GM12878 (cell line): ENCODE measurements around the gene PEF1. TPM values are rescaled to one million over a fixed set of nuclear protein-coding genes. Genes with fewer than 3 reads are reported as not detected.

Experiments
- ATAC-seq: fragments of 200-7000 bp; cut with Tn5 transposase; 3 replicates; pipeline ENCODE4 v1.9.1; 2020; ENCODE audit warnings: mild to moderate bottlenecking, moderate library complexity
- BruUV-seq: library from RNA; stranded (reverse); fragments of 400-500 nt; replicated peaks from 2 replicates; lab custom pipeline; 2021; lab: Mats Ljungman, UMichigan
- CTCF ChIA-PET: fragments of 300-600 bp; sonication (Branson Sonifier 250); formaldehyde crosslinking; extraction: SDS; loops from one replicate; lab custom pipeline; 2021; ENCODE audit warnings: inconsistent platforms; lab: Yijun Ruan, JAX
- POLR2A ChIA-PET: fragments of 350-600 bp; formaldehyde crosslinking; extraction: SDS; loops from one replicate; lab custom pipeline; 2021; ENCODE audit warnings: inconsistent platforms; lab: Charles Lee
- RAD21 ChIA-PET: fragments of 300-600 bp; sonication (Branson Sonifier 250); formaldehyde crosslinking; loops from one replicate; lab custom pipeline; 2023; ENCODE audit warnings: antibody characterized with exemption; ENCODE audit not compliant: unreplicated experiment; lab: Charles Lee
- SMC1A ChIA-PET: fragments of 300-600 bp; sonication (Branson Sonifier 250); formaldehyde crosslinking; loops from one replicate; lab custom pipeline; 2023; ENCODE audit not compliant: unreplicated experiment, uncharacterized antibody; lab: Charles Lee
- DNase-seq: peaks from one replicate; pipeline ENCODE4 v3.0.0-alpha.2; 2011; ENCODE audit warnings: low read depth, low spot score
- FAIRE-seq: peaks from 3 replicates; lab custom pipeline; 2011; peaks lifted over from hg19 to GRCh38; lab: Jason Lieb, UNC
- H2AFZ ChIP-seq: 2 replicates; pipeline ENCODE4 v1.6.0; 2011; ENCODE audit warnings: low read depth, low read length, control low read depth; ENCODE audit not compliant: control insufficient read depth
- H3K27ac ChIP-seq: 2 replicates; pipeline ENCODE4 v1.5.1; 2011; ENCODE audit warnings: control low read depth; ENCODE audit not compliant: control insufficient read depth, insufficient read depth
- H3K27me3 ChIP-seq, 2 experiments: replicated peaks in 1 of 2; 2 replicates each; pipeline versions ENCODE4 v1.6.0 to v1.6.1; 2011; ENCODE audit warnings: low read length in 1 of 2; ENCODE audit not compliant: control insufficient read depth in 2 of 2, insufficient read depth in 2 of 2
- H3K36me3 ChIP-seq, 2 experiments: 2 replicates each; pipeline ENCODE4 v1.5.1; 2011; ENCODE audit warnings: low read length in 1 of 2; ENCODE audit not compliant: control insufficient read depth in 2 of 2, insufficient read depth in 2 of 2
- H3K4me1 ChIP-seq: 2 replicates; pipeline ENCODE4 v1.6.1; 2011; ENCODE audit warnings: mild to moderate bottlenecking, low read length, moderate library complexity, mixed read lengths; ENCODE audit not compliant: control insufficient read depth, insufficient read depth
- H3K4me2 ChIP-seq: 2 replicates; pipeline ENCODE4 v1.6.0; 2011; ENCODE audit warnings: control low read depth; ENCODE audit not compliant: control insufficient read depth, insufficient read depth
- H3K4me3 ChIP-seq: fragments of 200-600 bp; sonication (generic); 2 replicates; pipeline ENCODE4 v1.5.1; 2016
- H3K79me2 ChIP-seq: 2 replicates; pipeline ENCODE4 v1.6.0; 2011; ENCODE audit warnings: low read length; ENCODE audit not compliant: control insufficient read depth, insufficient read depth
- H3K9ac ChIP-seq: 2 replicates; pipeline ENCODE4 v1.8.0; 2011; ENCODE audit warnings: low read length, control low read depth, mixed read lengths; ENCODE audit not compliant: control insufficient read depth, insufficient read depth
- H3K9me3 ChIP-seq: replicated peaks from 3 replicates; pipeline ENCODE4 v1.5.1; 2011; ENCODE audit warnings: mild to moderate bottlenecking, low read length; ENCODE audit not compliant: control insufficient read depth, insufficient read depth
- H4K20me1 ChIP-seq: 2 replicates; pipeline ENCODE4 v1.6.0; 2011; ENCODE audit not compliant: control insufficient read depth, insufficient read depth
- CREB1 ChIP-seq: IDR thresholded peaks from 2 replicates; pipeline ENCODE4 v1.6.1; 2012; ENCODE audit warnings: low read depth, mild to moderate bottlenecking, inconsistent platforms
- EGR1 ChIP-seq, 2 experiments: IDR thresholded peaks; 1 replicate in 1 of 2; 2 replicates in 1 of 2; pipeline ENCODE4 v1.6.1; 2011 to 2012; ENCODE audit warnings: low read depth in 2 of 2, low read length in 2 of 2, borderline replicate concordance in 1 of 2, mild to moderate bottlenecking in 1 of 2, moderate library complexity in 1 of 2
- HDAC2 ChIP-seq: fragments of 200-600 bp; sonication (generic); IDR thresholded peaks from 2 replicates; pipeline ENCODE4 v1.6.1; 2017
- HDGF ChIP-seq: fragments of 450-650 bp; IDR thresholded peaks from 2 replicates; pipeline ENCODE4 v1.6.1; 2016; ENCODE audit warnings: antibody characterized with exemption
- IKZF1 ChIP-seq: fragments of 450-650 bp; conservative IDR thresholded peaks from 2 replicates; pipeline ENCODE4 v1.6.1; 2017; ENCODE audit warnings: antibody characterized with exemption, mild to moderate bottlenecking
- IKZF2 ChIP-seq, 2 experiments: fragments of 450-650 bp; IDR thresholded peaks; 2 replicates each; pipeline ENCODE4 v1.6.1; 2017; ENCODE audit warnings: mild to moderate bottlenecking in 2 of 2, moderate library complexity in 2 of 2
- KLF5 ChIP-seq: fragments of 450-650 bp; IDR thresholded peaks from 2 replicates; pipeline ENCODE4 v1.6.1; 2014; ENCODE audit warnings: mild to moderate bottlenecking; ENCODE audit not compliant: partially characterized antibody
- MTA2 ChIP-seq: fragments of 450-650 bp; IDR thresholded peaks from 2 replicates; pipeline ENCODE4 v1.6.1; 2016; ENCODE audit warnings: low read depth, mild to moderate bottlenecking, moderate library complexity
- NKRF ChIP-seq: fragments of 450-650 bp; conservative IDR thresholded peaks from 2 replicates; pipeline ENCODE4 v1.6.1; 2017; ENCODE audit warnings: mild to moderate bottlenecking, moderate library complexity
- POU2F2 ChIP-seq: IDR thresholded peaks from 3 replicates; pipeline ENCODE4 v1.6.1; 2011; ENCODE audit warnings: low read depth, mild to moderate bottlenecking, low read length, borderline replicate concordance
- PRDM15 ChIP-seq: fragments of 450-650 bp; formaldehyde crosslinking; IDR thresholded peaks from 2 replicates; pipeline ENCODE4 v1.4.0; 2020; ENCODE audit warnings: mild to moderate bottlenecking, moderate library complexity
- RELA ChIP-seq: fragments of 450-650 bp; IDR thresholded peaks from 2 replicates; pipeline ENCODE4 v1.8.0; 2014; ENCODE audit warnings: borderline replicate concordance; ENCODE audit not compliant: partially characterized antibody
- RUNX3 ChIP-seq: IDR thresholded peaks from 2 replicates; pipeline ENCODE4 v1.6.1; 2012; ENCODE audit warnings: low read length, inconsistent platforms
- SPI1 ChIP-seq: IDR thresholded peaks from 2 replicates; pipeline ENCODE4 v1.6.1; 2011; ENCODE audit warnings: low read depth, mild to moderate bottlenecking, low read length, moderate library complexity, borderline replicate concordance; ENCODE audit not compliant: insufficient read depth
- YY1 ChIP-seq: IDR thresholded peaks from 2 replicates; pipeline ENCODE4 v1.6.1; 2011; ENCODE audit warnings: low read depth, mild to moderate bottlenecking, low read length
- ZNF622 ChIP-seq: fragments of 450-650 bp; IDR thresholded peaks from 2 replicates; pipeline ENCODE4 v1.6.1; 2017; ENCODE audit warnings: mild to moderate bottlenecking, inconsistent platforms
- WGBS: methylation state at CpG from one replicate; pipeline ENCODE4 v1.1.6; 2016; ENCODE audit warnings: low lambda C conversion rate; ENCODE audit not compliant: insufficient replicate concordance, insufficient coverage; ENCODE audit errors: missing lambda C conversion rate; 5-methylcytosine and 5-hydroxymethylcytosine counted together
- in situ Hi-C: fragments of 300-500 bp; cut with MboI; formaldehyde crosslinking; loops from 9 replicates; pipeline ENCODE4 v1.14.3; 2018; ENCODE audit warnings: mixed read lengths
- intact Hi-C: fragments of 100-400 bp; cut with micrococcal nuclease; formaldehyde crosslinking; loops from one replicate; pipeline ENCODE4 v1.14.2; 2022; ENCODE audit not compliant: unreplicated experiment
- polyA plus RNA-seq, 11 experiments: library from polyadenylated mRNA; depleted of rRNA in 4 of 11; unstranded in 6 of 11; stranded (reverse) in 5 of 11; fragments of >200 nt; fragmentation: Nextera tagmentation in 4 of 11; fragmentation: Illumina TruSeq in 1 of 11; extraction: Ambion mirVana in 4 of 11; extraction: Trizol in 1 of 11; gene quantifications; 1 replicate in 1 of 11; 2 replicates in 10 of 11; pipeline versions ENCODE4 v1.2.1 to v1.2.3, GENCODE V29; 2011 to 2016; ENCODE audit warnings: inconsistent platforms in 2 of 11, missing spikeins in 2 of 11, low read depth in 1 of 11
- total RNA-seq, 4 experiments: library from RNA; depleted of rRNA in 3 of 4; stranded (reverse); fragments of >200 nt in 3 of 4; fragmentation: Illumina TruSeq in 1 of 4; extraction: Trizol in 1 of 4; gene quantifications; 2 replicates each; pipeline versions ENCODE4 v1.2.1 to v1.2.3, GENCODE V29; 2013 to 2021

Gene PEF1
- total and polyA plus RNA-seq, 10 of the 15 experiments (the other 5 are each of a cell fraction or from before 2014, with no cell fraction given) = 27.1 to 107 (median 79.0) TPM

GRCh38 chr1:31639543-31639942 is 5.1 kb downstream of the PEF1 start (continued):
- TF ChIP-seq POU2F2 = no peak
- no peak for TF ChIP-seq PRDM15 (CRISPR knock-in tag)
- no peak for TF ChIP-seq CREB1

- no peak overlapping the region for H2AFZ ChIP-seq
- peaks cover 5% of the 10 kb centered on the region; the same call in 1 of the 2 replicates for H3K4me1 ChIP-seq
- TF ChIP-seq YY1 (no peak), HDGF (no peak), RUNX3 (peak; percentile 52; the same call in 1 of the 2 replicates), MTA2 (peak; percentile 18; the same call in 1 of the 2 replicates), NKRF (no peak), HDAC2 (no peak), IKZF1 (peak; percentile 28; the same call in 1 of the 2 replicates), KLF5 (no peak), SPI1 (no peak), IKZF2 (IDR thresholded peaks at IDR 0.05) (0 out of 4 replicates have a peak, but pooled peaks of 1 of the 2 experiments have one; percentile 9), ZNF622 (no peak), RELA (peak; percentile 37), EGR1 (IDR thresholded peaks at IDR 0.05; ENCODE audit: borderline replicate concordance in 1 of 2, low read depth in 2 of 2, low read length in 2 of 2) (no peak)
Measured at GRCh38 chr1:31637915-31638673, 6.6 kb downstream of the PEF1 start.

More at GRCh38 chr1:31637915-31638673, 6.6 kb downstream of the PEF1 start:
- Histone ChIP-seq H3K27me3 (no peaks in the 10 kb centered on the region), H3K4me3 (no peak overlapping the region; the same call in 1 of the 2 replicates), H3K79me2 (peaks cover 55% of the 10 kb centered on the region), H3K9me3 (no peaks in the 10 kb centered on the region), H3K27ac (peak overlapping the region; percentile 27), H3K4me2 (peak overlapping the region; percentile 56), H4K20me1 (no peaks in the 10 kb centered on the region; the same call in 1 of the 2 replicates), H3K36me3 (peaks cover 2 to 11% of the 10 kb centered on the region in 2 experiments; a peak in 3 of 4 replicates), H3K9ac (no peak overlapping the region)
- no TSS peak for BruUV-seq
- intact Hi-C loops (loop anchor here (5.0 kb wide), 1 partner anchor 76 kb away; no protein-coding TSS in a partner anchor), in situ Hi-C loops (no loop called here)
- ChIA-PET POLR2A (interaction anchor here (0.6 to 2.6 kb wide), 7 partner anchors 10 to 376 kb away, joined by 3 to 9 read pairs (median 3); no protein-coding TSS in a partner anchor), CTCF (interaction anchor here (0.6 to 7.1 kb wide), 10 partner anchors 8 to 261 kb away, joined by 3 to 47 read pairs (median 6); partner anchors contain the start of gene HCRTR1), RAD21 (interaction anchor here (0.6 to 1.7 kb wide), 10 partner anchors 13 to 360 kb away, joined by 3 to 7 read pairs (median 4); partner anchors contain the start of gene COL16A1), SMC1A (interaction anchor here (0.6 to 4.0 kb wide), 13 partner anchors 13 to 245 kb away, joined by 3 to 19 read pairs (median 3); partner anchors contain the start of gene HCRTR1)
- FAIRE-seq (no peak), DNase-seq (peak; percentile 13), ATAC-seq (peak; percentile 74)
- WGBS = 26% methylated on average over 5 of the region's 5 CpGs
